Ishikawa (cell line): ENCODE data around the gene FGF1.

Experiments used
- CREB1 ChIP-seq: IDR thresholded peaks from 2 replicates; pipeline ENCODE4 v1.6.1; 2012; ENCODE audit warnings: low read depth
- EP300 ChIP-seq: IDR thresholded peaks from 2 replicates; pipeline ENCODE4 v1.6.1; 2012; ENCODE audit warnings: borderline replicate concordance
- FOXM1 ChIP-seq: IDR thresholded peaks from 2 replicates; pipeline ENCODE4 v1.6.1; 2012; ENCODE audit warnings: low read depth, borderline replicate concordance
- NFIC ChIP-seq: IDR thresholded peaks from 2 replicates; pipeline ENCODE4 v1.6.1; 2012
- RAD21 ChIP-seq: IDR thresholded peaks from 2 replicates; pipeline ENCODE4 v1.6.1; 2012; ENCODE audit warnings: low read depth
- ZBTB7A ChIP-seq: IDR thresholded peaks from 2 replicates; pipeline ENCODE4 v1.6.1; 2012; ENCODE audit warnings: low read depth
- TF ChIP-seq, protein P1 (sequence below): IDR thresholded peaks from 2 replicates; pipeline ENCODE4 v1.6.1; 2012

DNA sequence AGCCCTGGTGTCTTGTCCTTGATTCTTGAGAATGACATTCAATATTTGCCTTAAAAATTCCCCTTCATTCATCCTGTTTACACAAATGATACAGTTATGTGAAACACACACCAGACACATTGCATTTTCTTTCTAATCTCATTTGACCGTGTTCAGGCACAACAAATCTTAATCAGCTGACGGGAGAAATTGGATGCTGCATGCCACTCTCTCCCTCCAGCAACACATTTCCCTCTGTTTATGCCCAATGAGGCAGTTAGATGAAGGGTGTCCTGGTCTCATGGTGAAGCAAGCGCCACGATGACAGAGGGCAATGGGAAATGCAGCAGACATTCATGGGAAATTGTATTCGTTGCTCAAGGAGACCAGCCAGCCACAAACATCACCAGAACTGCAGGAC, 3.2 kb upstream of the FGF1 start:
- TF ChIP-seq CREB1 (no peak), ZBTB7A (no peak), EP300 (no peak), NFIC (no peak), FOXM1 (no peak), RAD21 (no peak)
- TF ChIP-seq, protein P1, sequence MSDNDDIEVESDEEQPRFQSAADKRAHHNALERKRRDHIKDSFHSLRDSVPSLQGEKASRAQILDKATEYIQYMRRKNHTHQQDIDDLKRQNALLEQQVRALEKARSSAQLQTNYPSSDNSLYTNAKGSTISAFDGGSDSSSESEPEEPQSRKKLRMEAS: no peak
